B cell (primary cell): Measurements from ENCODE around the gene NEUROD2. TPM values are rescaled to one million over a fixed set of nuclear protein-coding genes. Genes with fewer than 3 reads are reported as not detected.

Experiments
- ATAC-seq: fragments of 200-7000 bp; cut with Tn5 transposase; one replicate; pipeline ENCODE4 v1.10.0; 2021; ENCODE audit warnings: low read depth, mild to moderate bottlenecking, moderate number of reproducible peaks, moderate library complexity
- CTCF ChIA-PET: fragments of 350-600 bp; sonication (Branson Sonifier 250); formaldehyde crosslinking; loops from one replicate; lab custom pipeline; 2021; ENCODE audit warnings: antibody characterized with exemption, inconsistent platforms; lab: Charles Lee
- POLR2A ChIA-PET: fragments of 350-600 bp; sonication (Branson Sonifier 250); formaldehyde crosslinking; loops from one replicate; lab custom pipeline; 2021; ENCODE audit warnings: antibody characterized with exemption; lab: Charles Lee
- DNase-seq: peaks from one replicate; pipeline ENCODE4 v3.0.0; 2013
- H2AFZ ChIP-seq: 2 replicates; pipeline ENCODE4 v1.6.1; 2012; ENCODE audit warnings: mild to moderate bottlenecking, low read depth, low read length; ENCODE audit not compliant: insufficient read depth, poor library complexity, severe bottlenecking
- H3K27ac ChIP-seq, 2 donors: 1 replicate in 1 of 2; 2 replicates in 1 of 2; pipeline ENCODE4 v1.5.1; 2012 to 2013; ENCODE audit warnings: low read length in 2 of 2, mild to moderate bottlenecking in 2 of 2, moderate library complexity in 1 of 2
- H3K27me3 ChIP-seq, 4 experiments: fragments of 200-600 bp in 1 of 4; sonication (generic) in 1 of 4; replicated peaks in 1 of 4; 1 replicate in 2 of 4; 2 replicates in 2 of 4; pipeline versions ENCODE4 v1.6.1 to v1.7.0; 2013 to 2016; ENCODE audit warnings: low read length in 3 of 4, mild to moderate bottlenecking in 2 of 4, mixed read lengths in 1 of 4, moderate library complexity in 1 of 4; ENCODE audit not compliant: insufficient read depth in 4 of 4, control insufficient read depth in 3 of 4; ENCODE audit errors: control extremely low read depth in 1 of 4
- H3K36me3 ChIP-seq, 2 experiments: replicated peaks in 1 of 2; 1 replicate in 1 of 2; 2 replicates in 1 of 2; pipeline versions ENCODE4 v1.6.1 to v1.7.1; 2013; ENCODE audit warnings: low read length in 1 of 2; ENCODE audit not compliant: insufficient read depth in 2 of 2, control insufficient read depth in 1 of 2; ENCODE audit errors: control extremely low read depth in 1 of 2, extremely low read depth in 1 of 2
- H3K4me1 ChIP-seq, 2 donors: fragments of 200-600 bp in 1 of 2; sonication (generic) in 1 of 2; 1 replicate in 1 of 2; 2 replicates in 1 of 2; pipeline versions ENCODE4 v1.5.1 to v1.6.1; 2013 to 2017; ENCODE audit warnings: low read length in 2 of 2; ENCODE audit not compliant: control insufficient read depth in 2 of 2, insufficient read depth in 2 of 2
- H3K4me2 ChIP-seq: replicated peaks from 2 replicates; pipeline ENCODE3; 2012; ENCODE audit warnings: mild to moderate bottlenecking, low read depth, low read length; ENCODE audit not compliant: poor library complexity, severe bottlenecking
- H3K4me3 ChIP-seq, 5 experiments: fragments of 200-600 bp in 1 of 5; sonication (generic) in 1 of 5; 1 replicate in 3 of 5; 2 replicates in 2 of 5; pipeline versions ENCODE4 v1.5.1 to v1.7.0; 2011 to 2016; ENCODE audit warnings: low read length in 4 of 5, mild to moderate bottlenecking in 4 of 5, low read depth in 2 of 5, control low read depth in 1 of 5, moderate library complexity in 1 of 5; ENCODE audit not compliant: insufficient read depth in 1 of 5; ENCODE audit errors: control extremely low read depth in 1 of 5, extremely low read depth in 1 of 5
- H3K79me2 ChIP-seq: fragments of 200-600 bp; sonication (generic); one replicate; pipeline ENCODE4 v1.6.0; 2016; ENCODE audit warnings: low read length; ENCODE audit not compliant: control insufficient read depth, insufficient read depth
- H3K9ac ChIP-seq: fragments of 200-600 bp; sonication (generic); 2 replicates; pipeline ENCODE4 v1.6.1; 2017; ENCODE audit warnings: mild to moderate bottlenecking, low read length, moderate library complexity
- H3K9me3 ChIP-seq, 3 donors: one replicate each; pipeline versions ENCODE4 v1.6.1 to v1.7.1; 2013; ENCODE audit warnings: low read length in 2 of 3; ENCODE audit not compliant: control insufficient read depth in 2 of 3, insufficient read depth in 1 of 3; ENCODE audit errors: control extremely low read depth in 1 of 3
- H4K20me1 ChIP-seq: 2 replicates; pipeline ENCODE4 v1.6.0; 2012; ENCODE audit warnings: mild to moderate bottlenecking, low read length; ENCODE audit not compliant: insufficient read depth, control insufficient read depth, poor library complexity, severe bottlenecking
- H3K27ac Mint-ChIP-seq: one replicate; pipeline ENCODE4 v1.8.0; 2021; ENCODE audit warnings: mixed read lengths
- H3K27me3 Mint-ChIP-seq: one replicate; pipeline ENCODE4 v1.8.0; 2021; ENCODE audit warnings: mixed read lengths
- H3K4me1 Mint-ChIP-seq: one replicate; pipeline ENCODE4 v1.8.0; 2021; ENCODE audit warnings: mixed read lengths
- H3K4me3 Mint-ChIP-seq: one replicate; pipeline ENCODE4 v1.8.0; 2021; ENCODE audit warnings: mixed read lengths
- H3K9me3 Mint-ChIP-seq: one replicate; pipeline ENCODE4 v1.8.0; 2022; ENCODE audit warnings: mixed read lengths; ENCODE audit not compliant: insufficient read depth
- CTCF ChIP-seq: fragments of 200-600 bp; IDR thresholded peaks from one replicate; pipeline ENCODE4 v1.8.0; 2022; ENCODE audit warnings: antibody characterized with exemption, mild to moderate bottlenecking
- EZH2 ChIP-seq: IDR thresholded peaks from 2 replicates; pipeline ENCODE4 v1.6.1; 2012; ENCODE audit warnings: borderline replicate concordance, low read depth, mild to moderate bottlenecking, moderate library complexity, low read length; ENCODE audit not compliant: insufficient read depth, poor library complexity, severe bottlenecking
- WGBS: methylation state at CpG from one replicate; pipeline ENCODE4 v1.1.5; 2013; ENCODE audit warnings: missing lambda C conversion rate; ENCODE audit not compliant: insufficient coverage; 5-methylcytosine and 5-hydroxymethylcytosine counted together
- intact Hi-C: fragments of 100-400 bp; cut with micrococcal nuclease; formaldehyde crosslinking; loops from one replicate; pipeline ENCODE4 v1.10.0; 2022
- polyA plus RNA-seq: library from polyadenylated mRNA; depleted of rRNA; stranded (reverse); fragments of >200 nt; gene quantifications from 2 replicates; pipeline ENCODE4 v1.2.3, GENCODE V29; 2012
- total RNA-seq, 2 donors: library from RNA; stranded (reverse); fragments of 120-200 nt in 1 of 2; gene quantifications; 1 replicate in 1 of 2; 2 replicates in 1 of 2; pipeline versions ENCODE4 v1.2.3 to v1.2.4, GENCODE V29; 2013 to 2022

Gene NEUROD2
- total and polyA plus RNA-seq, 2 donors (not counting 1 experiment from before 2014, with no cell fraction given), result 0.04 TPM; not detected in 1

- H3K27me3 Mint-ChIP-seq, result no peaks in the 10 kb centered on the region
- Histone ChIP-seq H3K9me3 (no peaks in the 10 kb centered on the region), H3K27me3 (no peaks in the 10 kb centered on the region), H3K4me3 (no peak overlapping the region), H4K20me1 (no peaks in the 10 kb centered on the region), H3K9ac (no peak overlapping the region), H3K36me3 (peaks cover 0 to 40% of the 10 kb centered on the region in 2 experiments), H3K4me1 (peaks cover 16 to 17% of the 10 kb centered on the region in 2 donors), H3K79me2 (no peaks in the 10 kb centered on the region), H3K27ac (no peak overlapping the region), H2AFZ (no peak overlapping the region), H3K4me2 (no peak overlapping the region)
- CTCF ChIA-PET, result interaction anchor here (0.7 to 14.3 kb wide), 5 partner anchors 8 to 458 kb away, joined by 4 to 262 read pairs (median 5); no protein-coding TSS in a partner anchor
- TF ChIP-seq CTCF, result no peak
- no peak for TF ChIP-seq EZH2
- no CpG with 5 or more reads among the region's 2 CpGs for WGBS
- ATAC-seq, result no peak
- H3K4me3 Mint-ChIP-seq, result no peak overlapping the region
- POLR2A ChIA-PET, result interaction anchor here (0.6 to 0.8 kb wide), 2 partner anchors 71 to 197 kb away, joined by 5 to 6 read pairs; no protein-coding TSS in a partner anchor
- H3K9me3 Mint-ChIP-seq, result no peaks in the 10 kb centered on the region
- intact Hi-C loops, result no loop called here
- peaks cover 19% of the 10 kb centered on the region for H3K4me1 Mint-ChIP-seq
- no peak for DNase-seq
- H3K27ac Mint-ChIP-seq, result no peak overlapping the region
These were observed 52.4 kb downstream of the NEUROD2 start for GRCh38 chr17:39555368-39555767.

Other genes starting within 250 kb of the NEUROD2 start
- gene FBXL20, start 206.3 kb downstream of the NEUROD2 start, total RNA-seq, result 36.2 and 38.1 TPM in 2 replicates
- gene FBXL20, start 206.3 kb downstream of the NEUROD2 start, polyA plus RNA-seq, result 6.1 and 7.6 TPM in 2 replicates
- 56.9 and 59.1 TPM in 2 replicates for gene MED1, start 156.7 kb downstream of the NEUROD2 start, total RNA-seq
- 11.1 and 13.1 TPM in 2 replicates for gene MED1, start 156.7 kb downstream of the NEUROD2 start, polyA plus RNA-seq
- gene CDK12, start 146.4 kb downstream of the NEUROD2 start, total RNA-seq, result 117 and 134 TPM in 2 replicates
- 25.6 and 29.8 TPM in 2 replicates for gene CDK12, start 146.4 kb downstream of the NEUROD2 start, polyA plus RNA-seq
- gene PPP1R1B, start 19.0 kb upstream of the NEUROD2 start, total RNA-seq, result not detected in 2 replicates
- gene PPP1R1B, start 19.0 kb upstream of the NEUROD2 start, polyA plus RNA-seq, result not detected in 2 replicates
- 93.1 and 101 TPM in 2 replicates for gene STARD3, start 29.2 kb upstream of the NEUROD2 start, total RNA-seq
- 209 and 231 TPM in 2 replicates for gene STARD3, start 29.2 kb upstream of the NEUROD2 start, polyA plus RNA-seq
- 4.2 and 5.1 TPM in 2 replicates for gene TCAP, start 57.4 kb upstream of the NEUROD2 start, total RNA-seq
- gene TCAP, start 57.4 kb upstream of the NEUROD2 start, polyA plus RNA-seq, result 3.8 and 5.2 TPM in 2 replicates
- gene PNMT, start 60.5 kb upstream of the NEUROD2 start, total RNA-seq, result 0.39 and 0.76 TPM in 2 replicates
- gene PNMT, start 60.5 kb upstream of the NEUROD2 start, polyA plus RNA-seq, result 0.13 and 0.87 TPM in 2 replicates
- 34.3 and 36.9 TPM in 2 replicates for gene PGAP3, start 80.1 kb upstream of the NEUROD2 start, total RNA-seq
- 27.4 and 38.1 TPM in 2 replicates for gene PGAP3, start 80.1 kb upstream of the NEUROD2 start, polyA plus RNA-seq
- 8.4 TPM in 2 replicates for gene ERBB2, start 92.1 kb upstream of the NEUROD2 start, total RNA-seq
- 3.2 and 4.6 TPM in 2 replicates for gene ERBB2, start 92.1 kb upstream of the NEUROD2 start, polyA plus RNA-seq
- gene MIEN1, start 122.6 kb upstream of the NEUROD2 start, total RNA-seq, result 37.9 and 41.1 TPM in 2 replicates
- gene MIEN1, start 122.6 kb upstream of the NEUROD2 start, polyA plus RNA-seq, result 55.6 and 63.2 TPM in 2 replicates
- 0.78 and 0.84 TPM in 2 replicates for gene GRB7, start 130.0 kb upstream of the NEUROD2 start, total RNA-seq
- gene GRB7, start 130.0 kb upstream of the NEUROD2 start, polyA plus RNA-seq, result 0.81 and 1.5 TPM in 2 replicates